SK-N-DZ (cell line): ENCODE data around the gene C6orf62. TPM values are rescaled to one million over a fixed set of nuclear protein-coding genes. Genes with fewer than 3 reads are reported as not detected.
"Not testable (repeated sequence)": the region's sequence is repeated elsewhere in the genome, so short reads cannot be mapped to it uniquely, and the experiment has no call there.

ENCODE experiments used
- DNase-seq: peaks from one replicate; pipeline ENCODE4 v3.0.0-alpha.2; 2015; ENCODE audit warnings: low spot score
- polyA plus RNA-seq, 2 experiments: library from polyadenylated mRNA; depleted of rRNA; stranded (reverse); fragments of >200 nt; gene quantifications; 2 replicates each; pipeline ENCODE4 v1.2.3, GENCODE V29; 2014

C6orf62 gene
- 55.7 and 73.1 TPM in 2 replicates for polyA plus RNA-seq (2014; cell fraction: cytosol; rRNA removed)
- polyA plus RNA-seq (2014; cell fraction: nucleus; rRNA removed) = 39.2 and 41.6 TPM in 2 replicates

DNA sequence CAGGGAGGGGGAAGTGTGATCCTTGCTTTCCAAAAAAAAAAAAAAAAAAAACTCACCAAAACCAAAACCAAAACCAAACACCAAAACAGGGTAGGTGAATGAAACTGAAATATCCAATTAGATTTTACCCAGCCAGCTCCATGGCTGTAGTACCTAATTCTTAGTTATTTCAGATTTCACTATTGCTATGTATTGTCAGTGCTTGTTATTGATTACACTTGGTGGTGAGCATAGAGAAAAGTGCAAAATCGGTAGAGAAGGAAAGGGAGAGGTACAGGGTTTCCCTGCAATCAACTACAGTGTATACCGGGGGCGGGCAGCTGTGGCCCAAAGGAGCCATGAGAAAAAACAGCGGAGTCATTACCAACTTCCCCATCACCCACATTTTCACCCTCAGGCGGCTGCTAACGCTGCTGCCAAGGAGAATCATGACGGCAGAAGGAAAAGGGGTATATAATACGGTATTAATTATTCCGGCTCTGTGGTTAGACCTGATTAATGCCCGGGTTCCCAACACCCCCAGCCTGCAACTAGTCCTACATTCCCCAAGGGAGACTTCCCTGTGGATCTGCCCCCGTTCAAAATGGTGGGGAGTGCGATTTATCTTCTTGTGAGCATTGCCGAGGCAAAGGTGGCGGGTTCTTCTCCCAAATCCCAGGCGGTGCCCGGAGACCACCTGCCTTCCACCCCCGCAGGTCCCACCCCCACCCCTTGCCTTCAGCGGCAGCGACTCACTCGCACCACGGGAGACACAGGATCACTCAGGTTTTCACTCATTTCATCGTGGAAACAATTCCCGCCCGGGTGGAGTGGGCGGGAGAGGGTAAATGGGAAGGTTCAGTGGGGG, at the start of gene C6orf62:
TSS of gene C6orf62 (minus strand) at position 30 of the 847 bp plus-strand sequence. CDS start 486 bp downstream, outside the sequence.
- DNase-seq = no peak

DNA sequence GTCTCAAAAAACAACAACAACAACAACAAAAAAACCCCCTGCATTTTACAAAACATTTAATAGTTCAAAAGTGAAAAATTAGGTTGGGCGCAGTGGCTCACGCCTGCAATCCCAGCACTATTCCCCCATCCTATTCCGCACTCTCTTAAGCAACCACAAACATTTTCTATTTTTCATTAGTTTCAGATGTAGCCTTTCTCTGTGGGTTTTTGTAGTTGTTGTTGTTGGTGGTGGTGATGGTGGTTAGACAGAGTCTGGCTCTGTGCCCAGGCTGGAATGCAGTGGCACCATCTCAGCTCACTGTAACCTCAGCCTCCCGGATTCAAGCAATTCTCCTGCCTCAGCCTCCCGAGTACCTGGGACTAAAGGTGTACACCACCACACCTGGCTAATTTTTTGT, 49.4 kb upstream of the C6orf62 start:
- DNase-seq = no peak

DNA sequence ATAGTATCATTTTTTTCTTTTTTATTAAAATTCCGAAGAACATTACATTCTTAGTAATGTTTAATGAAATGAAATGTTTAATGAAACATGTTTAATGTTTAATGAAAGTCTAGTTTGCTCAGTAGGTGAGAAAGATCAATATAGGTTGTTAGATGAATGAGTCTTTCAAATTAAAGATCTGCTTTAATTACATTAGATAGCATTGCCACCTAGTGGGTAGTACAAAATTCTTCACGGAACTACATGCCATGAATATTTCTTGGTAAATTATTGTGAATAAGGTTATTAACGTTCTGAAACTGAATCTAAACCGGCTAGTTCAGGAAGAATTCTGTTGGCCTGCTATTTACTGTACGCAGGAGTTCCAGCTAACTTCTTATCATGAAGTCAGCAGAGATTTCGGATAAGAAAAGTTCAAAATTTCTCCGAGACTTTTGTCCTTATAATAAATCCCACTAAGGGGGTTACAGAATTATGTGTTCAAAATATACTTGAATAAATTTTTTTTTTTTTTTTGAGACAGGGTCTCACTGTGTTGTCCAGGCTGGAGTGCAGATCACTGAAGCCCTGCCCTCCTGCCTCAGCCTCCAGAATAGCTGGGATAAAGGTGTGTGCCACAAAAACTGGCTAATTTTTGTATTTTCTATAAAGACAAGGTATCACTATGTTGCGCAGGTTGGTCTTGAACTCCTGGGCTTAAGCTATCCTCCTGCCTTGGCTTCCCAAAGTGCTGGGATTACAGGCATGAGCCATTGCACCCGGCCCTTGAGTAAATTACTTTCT, 47.9 kb upstream of the C6orf62 start:
- DNase-seq = no peak

DNA sequence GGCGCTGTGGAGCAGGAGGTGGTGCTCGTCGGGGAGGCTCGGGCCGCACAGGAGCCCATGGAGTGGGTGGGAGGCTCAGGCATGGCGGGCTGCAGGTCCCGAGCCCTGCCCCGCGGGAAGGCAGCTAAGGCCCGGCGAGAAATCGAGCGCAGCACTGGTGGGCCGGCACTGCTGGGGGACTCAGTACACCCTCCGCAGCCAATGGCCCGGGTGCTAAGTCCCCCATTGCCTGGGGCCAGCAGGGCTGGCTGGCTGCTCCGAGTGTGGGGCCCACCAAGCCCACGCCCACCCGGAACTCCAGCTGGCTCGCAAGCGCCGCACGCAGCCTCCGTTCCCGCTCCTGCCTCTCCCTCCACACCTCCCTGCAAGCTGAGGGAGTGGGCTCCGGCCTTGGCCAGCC, 47.0 kb upstream of the C6orf62 start:
- not testable (repeated sequence) for DNase-seq

DNA sequence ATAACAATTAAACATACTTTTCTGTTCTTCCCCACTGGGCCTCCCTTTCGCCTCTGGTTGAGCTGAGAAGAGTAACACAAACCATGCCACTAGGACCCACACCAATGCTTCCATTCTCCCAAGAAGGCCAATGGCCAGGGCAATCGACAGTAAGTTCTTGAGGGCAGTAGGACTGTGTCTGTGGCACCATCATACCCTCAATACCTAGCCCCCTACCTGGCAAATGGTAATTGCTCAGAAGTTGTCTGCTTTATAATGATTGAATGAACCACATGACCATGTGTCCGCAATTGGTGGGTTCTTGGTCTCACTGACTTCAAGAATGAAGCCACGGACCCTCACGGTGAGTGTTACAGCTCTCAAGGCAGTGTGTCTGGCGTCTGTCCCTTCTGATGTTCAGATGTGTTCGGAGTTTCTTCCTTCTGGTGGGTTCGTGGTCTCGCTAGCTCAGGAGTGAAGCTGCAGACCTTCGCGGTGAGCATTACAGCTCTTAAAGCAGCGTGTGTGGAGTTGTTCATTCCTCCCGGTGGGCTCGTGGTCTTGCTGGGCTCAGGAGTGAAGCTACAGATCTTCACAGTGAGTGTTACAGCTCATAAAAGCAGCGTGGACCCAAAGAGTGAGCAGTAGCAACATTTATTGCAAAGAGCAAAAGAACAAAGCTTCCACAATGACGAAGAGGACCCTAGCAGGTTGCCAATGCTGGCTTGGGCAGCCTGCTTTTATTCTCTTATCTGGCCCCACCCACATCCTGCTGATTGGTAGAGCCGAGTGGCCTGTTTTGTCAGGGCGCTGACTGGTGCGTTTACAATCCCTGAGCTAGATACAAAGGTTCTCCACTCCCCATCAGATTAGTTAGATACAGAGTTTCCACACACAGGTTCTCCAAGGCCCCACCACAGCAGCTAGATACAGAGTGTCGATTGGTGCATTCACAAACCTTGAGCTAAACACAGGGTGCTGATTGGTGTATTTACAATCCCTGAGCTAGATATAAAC, 46.2 kb upstream of the C6orf62 start:
- not testable (repeated sequence) for DNase-seq

DNA sequence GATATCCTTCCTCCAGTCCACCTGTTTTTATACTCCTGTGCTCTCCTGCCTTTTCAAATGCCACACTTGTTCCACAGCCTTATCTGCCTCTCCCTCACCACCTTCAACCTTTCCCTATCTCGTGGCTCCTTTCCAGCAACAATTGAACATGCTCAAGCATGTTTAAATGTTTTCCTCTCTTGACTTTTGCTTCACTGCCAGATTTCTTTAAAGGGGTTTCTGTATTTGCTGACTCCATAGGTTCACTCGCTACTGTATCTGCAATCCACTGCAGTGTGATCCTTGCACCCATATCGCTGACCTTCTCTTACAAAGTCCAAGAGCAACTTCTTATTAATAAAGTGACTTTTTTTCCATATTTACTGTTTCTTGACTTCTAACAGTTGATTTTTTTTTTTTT, 44.6 kb upstream of the C6orf62 start:
- no peak for DNase-seq

DNA sequence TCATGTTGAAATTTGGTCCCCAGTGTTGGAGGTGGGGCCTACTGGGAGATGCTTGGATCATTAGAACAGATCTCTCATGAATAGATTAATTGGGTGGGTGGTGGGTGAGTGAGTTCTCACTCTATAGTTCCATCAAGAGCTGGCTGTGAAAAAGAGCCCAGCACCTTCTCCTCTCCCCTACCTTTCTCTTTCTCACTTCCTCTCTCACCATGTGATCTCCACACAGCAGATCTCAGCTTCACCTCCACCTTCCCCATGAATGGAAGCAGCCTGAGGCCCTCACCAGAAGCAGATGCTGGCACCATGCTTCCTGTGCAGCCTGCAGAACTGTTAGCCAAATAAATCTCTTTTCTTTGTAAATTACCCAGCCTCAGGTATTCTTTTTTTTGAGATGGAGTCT, 42.9 kb upstream of the C6orf62 start:
- no peak for DNase-seq

DNA sequence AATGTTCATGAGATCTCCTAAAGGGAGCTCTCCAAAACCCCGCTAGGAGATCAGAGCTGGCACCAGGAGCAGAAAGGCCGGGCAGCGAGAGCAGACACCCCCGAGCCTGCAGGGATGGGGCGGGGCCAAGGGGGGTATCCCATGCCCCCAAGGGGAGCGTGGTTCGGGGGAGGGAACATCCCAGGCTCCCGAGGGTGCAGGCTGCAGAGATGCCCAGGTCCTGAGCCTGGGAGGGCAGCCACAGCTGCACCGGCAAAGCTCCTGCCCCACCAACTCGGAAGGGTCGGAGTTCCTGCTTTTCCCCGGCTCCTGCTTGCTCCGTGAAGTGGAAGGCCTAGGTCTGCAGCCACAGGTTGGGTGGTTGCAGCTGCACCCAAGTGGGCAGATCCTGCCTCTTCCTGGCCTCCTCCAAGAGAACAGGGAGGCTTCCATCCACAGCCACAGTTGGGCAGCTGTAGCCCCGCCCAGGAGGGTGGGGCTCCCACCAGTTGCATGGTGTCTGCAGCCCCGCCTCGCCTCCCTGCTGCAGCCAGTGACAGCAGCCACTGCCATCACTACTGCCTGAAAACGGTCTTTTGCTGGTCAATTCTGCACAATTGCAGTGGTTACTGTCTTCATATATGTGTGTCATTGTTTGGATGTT, 42.4 kb upstream of the C6orf62 start:
- peak; percentile 73 for DNase-seq

DNA sequence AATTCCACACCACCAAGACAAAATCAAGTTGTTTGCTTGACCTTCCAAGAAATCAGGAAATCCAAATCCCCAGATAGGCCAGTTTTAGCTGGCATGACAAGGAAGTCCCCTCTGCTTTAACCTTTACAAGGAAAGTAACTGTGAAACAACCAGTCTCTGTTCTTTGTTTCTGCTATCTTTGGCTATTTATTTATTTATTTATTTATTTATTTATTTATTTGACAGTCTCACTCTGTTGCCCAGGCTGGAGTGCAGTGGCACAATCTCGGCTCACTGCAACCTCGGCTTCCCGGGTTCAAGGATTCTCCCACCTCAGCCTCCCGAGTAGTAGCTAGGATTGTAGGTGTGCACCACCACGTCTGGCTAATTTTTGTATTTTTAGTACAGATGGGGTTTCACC, 41.3 kb upstream of the C6orf62 start:
- DNase-seq = no peak

DNA sequence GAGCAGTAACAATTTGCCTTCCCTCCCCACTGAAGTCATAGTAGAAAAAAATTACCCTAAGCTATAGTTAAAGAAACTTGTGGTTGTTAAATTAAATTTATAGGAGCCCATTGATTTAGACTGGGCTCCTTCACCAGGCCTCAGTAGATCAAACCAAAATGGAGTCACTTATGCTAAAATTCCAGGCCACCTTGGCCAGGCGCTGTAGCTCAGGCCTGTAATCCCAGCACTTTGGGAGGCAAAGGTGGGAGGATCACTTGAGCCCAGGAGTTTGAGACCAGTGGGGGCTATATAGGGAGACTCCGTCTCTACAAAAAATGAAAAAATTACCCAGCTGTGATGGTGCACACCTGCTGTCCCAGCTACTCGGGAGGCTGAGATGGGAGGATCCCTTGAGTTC, 40.8 kb upstream of the C6orf62 start:
- no peak for DNase-seq

DNA sequence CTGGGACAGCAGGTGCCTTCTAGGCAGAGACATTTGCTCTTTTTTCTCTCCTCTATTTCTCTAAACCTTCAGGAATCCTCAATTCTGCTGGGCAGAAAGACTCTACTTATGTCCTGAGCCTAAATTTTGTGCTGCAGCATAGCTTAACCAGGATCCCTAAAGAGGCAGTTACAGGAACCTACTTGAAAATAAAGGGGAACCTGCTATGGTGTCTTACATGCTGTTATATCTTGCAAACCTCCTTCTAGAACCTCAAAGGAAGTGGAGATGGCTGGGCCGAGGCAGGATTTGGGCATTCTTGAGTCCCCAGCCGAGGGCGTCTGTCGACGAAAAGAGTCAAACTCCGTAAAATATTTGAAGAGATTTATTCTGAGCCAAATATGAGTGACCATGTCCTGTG, 38.7 kb upstream of the C6orf62 start:
- DNase-seq = no peak

DNA sequence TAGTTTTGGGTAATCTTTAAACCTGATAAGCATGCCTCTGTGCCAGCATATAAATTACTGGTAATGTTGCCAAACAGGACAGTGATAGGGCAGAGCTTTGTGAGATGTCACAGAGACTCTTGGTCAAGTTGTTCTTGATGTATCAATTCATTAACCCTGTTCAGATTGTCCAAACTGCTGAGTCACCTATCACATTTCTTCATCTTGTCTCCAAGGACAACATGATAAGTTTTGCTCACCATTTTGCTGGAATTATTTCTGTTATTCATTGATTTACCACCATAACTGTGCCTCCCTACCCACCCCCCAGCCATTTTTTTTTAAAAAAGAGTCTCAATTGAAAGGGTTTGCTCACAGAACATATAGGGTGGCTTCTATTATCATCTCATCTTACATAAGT, 36.3 kb upstream of the C6orf62 start:
- DNase-seq = no peak

DNA sequence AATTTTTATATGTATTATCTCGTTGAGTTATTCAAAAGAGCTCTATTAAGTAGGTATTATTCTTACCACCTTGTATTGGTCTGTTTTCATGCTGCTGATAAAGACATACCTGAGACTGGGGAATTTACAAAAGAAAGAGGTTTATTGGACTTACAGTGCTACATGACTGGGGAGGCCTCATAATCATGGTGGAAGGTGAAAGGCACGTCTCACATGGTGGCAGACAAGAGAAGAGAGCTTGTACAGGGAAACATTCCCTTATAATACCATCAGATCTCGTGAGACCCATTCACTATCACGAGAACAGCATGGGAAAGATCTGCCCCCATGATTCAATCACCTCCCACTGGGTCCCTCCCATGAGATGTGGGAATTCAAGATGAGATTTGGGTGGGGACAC, 35.4 kb upstream of the C6orf62 start:
- DNase-seq = not testable (repeated sequence)

DNA sequence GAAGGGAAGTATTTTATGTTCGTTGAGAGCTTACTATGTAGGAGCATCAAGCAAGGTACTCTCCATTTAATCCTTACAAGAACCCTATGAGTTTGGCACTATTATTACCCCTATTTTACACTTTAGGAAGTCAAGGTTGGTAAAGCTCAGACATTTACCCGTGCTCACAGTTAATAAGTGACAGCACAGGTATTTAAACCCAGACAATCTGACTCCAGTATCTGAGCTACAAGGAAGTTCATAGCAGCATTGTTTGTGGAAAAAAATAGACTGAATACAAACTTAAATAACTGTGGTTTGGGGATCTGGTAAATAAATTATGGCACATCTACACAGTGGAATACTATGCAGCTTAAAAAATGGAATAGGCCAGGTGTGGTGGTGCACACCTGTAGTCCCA, 34.6 kb upstream of the C6orf62 start:
- no peak for DNase-seq

DNA sequence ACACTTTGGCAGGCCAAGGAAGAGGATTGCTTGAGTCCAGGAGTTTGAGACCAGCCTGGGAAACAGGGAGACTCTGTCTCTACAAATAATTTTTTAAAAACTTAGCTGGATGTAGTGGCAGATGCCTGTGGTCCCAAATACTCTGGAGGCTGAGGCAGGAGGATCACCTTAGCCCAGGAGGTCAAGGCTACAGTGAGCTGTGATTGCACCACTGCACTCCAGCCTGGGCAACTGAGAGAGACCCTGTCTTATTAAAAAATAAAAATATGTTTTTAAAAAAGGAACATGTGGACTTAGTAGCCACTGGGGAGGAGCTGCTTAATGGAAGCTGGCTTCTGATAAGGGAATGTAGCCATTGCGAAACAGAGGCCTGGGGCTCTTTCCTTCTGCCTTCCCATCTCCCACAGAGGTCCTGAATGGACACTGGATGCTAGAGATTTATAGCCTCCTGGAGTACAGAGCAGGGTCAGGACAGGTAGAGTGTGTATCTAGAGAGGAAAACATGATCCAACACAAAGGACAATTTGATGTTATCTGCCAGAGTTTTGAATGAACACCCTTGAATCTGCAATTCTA, 34.1 kb upstream of the C6orf62 start:
- no peak for DNase-seq

DNA sequence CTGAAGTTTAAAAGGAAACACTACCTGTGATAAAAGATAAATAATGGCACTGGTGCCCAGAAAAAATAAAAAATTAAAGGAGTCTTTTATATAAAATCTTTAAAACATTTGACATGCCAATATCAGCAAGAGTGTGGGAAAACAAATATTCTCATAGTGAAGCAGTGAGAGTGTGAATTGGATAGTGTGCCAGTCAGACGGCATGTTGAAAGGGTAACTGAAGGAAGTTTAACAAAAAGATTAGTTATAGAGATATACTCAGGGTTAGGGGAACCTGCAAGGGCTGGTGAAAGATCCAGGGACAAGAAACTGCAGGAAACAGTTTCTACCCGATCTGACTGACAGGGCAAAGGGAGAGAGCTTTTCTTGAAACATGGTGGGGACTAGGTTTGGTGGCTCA, 33.5 kb upstream of the C6orf62 start:
- DNase-seq = no peak

DNA sequence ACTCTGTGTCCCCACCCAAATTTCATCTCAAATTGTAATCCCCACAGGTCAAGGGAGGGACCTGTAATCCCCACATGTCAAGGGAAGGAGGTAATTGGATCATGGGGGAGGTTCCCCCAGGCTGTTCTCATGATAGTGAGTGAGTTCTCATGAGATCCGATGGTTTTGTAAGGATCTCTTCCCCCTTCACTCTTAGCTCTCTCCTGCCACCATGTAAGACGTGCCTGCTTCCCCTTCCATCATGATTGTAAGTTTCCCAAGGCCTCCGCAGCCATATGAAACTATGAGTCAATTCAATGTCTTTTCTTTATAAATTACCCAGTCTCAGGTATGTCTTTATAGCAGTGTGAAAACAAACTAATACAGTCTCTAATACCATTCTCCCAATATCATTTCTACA, 31.9 kb upstream of the C6orf62 start:
- not testable (repeated sequence) for DNase-seq

DNA sequence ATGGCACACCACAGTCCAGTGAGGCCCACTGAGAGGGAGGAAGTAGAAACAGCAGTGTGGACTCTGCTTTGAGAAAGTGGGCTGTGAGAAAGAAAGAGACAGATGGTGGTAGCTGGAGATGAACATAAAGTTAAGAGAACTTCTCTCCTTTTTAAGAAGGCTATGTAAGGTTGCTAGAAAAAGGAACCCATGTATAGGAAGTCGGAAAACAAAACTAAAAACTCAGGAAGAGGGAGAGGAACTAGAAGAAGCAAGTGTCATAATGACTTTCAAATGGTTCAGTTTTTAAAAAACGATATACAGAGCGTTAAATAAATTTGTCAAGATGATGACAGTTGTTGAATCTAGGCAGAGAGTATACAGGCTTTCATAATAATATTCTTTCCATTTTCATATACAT, 30.3 kb upstream of the C6orf62 start:
- no peak for DNase-seq

DNA sequence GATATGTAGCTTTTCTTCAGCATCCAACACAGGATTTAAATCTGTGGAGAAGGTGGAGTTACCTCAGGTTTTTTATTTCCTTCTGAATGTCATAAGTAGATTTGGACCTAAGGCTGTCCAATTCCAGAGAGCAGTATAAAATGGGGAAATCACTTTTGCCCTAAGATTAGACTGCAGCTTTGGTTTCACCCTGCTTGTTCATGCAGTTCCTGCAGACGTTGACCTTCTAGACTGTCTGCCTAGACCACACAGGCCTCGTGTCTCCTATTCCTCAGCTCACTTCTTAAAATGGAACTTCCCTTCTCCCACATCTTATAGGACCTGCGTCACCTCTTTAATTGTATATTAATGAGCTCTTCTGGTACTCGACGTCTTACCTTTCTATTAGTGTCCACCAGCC, 26.0 kb upstream of the C6orf62 start:
- no peak for DNase-seq

DNA sequence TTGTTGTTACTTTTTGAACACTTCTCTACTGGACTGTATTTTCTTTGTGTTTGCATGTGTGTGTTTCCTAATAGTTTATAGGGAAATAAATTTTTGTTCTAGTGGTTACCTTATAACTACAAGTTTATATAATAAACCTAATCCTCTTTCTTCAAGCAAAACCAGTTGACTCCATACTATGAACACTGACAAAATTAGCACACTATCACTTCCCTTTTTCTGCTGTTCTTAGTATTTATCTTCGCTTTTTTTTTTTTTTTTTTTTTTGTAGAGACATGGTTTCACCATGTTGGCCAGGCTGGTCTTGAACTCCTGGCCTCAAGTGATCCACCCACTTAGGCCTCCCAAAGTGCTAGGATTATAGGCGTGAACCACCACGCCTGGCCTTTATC, 25.0 kb upstream of the C6orf62 start:
- no peak for DNase-seq
